Measurements from ENCODE around the gene PPME1. TPM values are rescaled to one million over a fixed set of nuclear protein-coding genes. Genes with fewer than 3 reads are reported as not detected.

Gene PPME1
- total and polyA plus RNA-seq, 2 experiments from 2014 or later: 43.6 to 62.1 TPM

GRCh38 chr11:74132833-74133232 is 38.3 kb upstream of the PPME1 start:
- H4K20me1 ChIP-seq (ENCODE audit: insufficient read depth): no peaks in the 10 kb centered on the region
- no peak for DNase-seq
- peaks cover 12% of the 10 kb centered on the region for H3K4me1 ChIP-seq (ENCODE audit: insufficient read depth)
- H2AFZ ChIP-seq: no peak overlapping the region
- H3K27me3 ChIP-seq (replicated peaks; ENCODE audit: insufficient read depth): no peaks in the 10 kb centered on the region
- no peak overlapping the region for H3K9ac ChIP-seq
- H3F3A ChIP-seq (ENCODE audit: insufficient read depth): peaks cover 3% of the 10 kb centered on the region
- no peak overlapping the region for H3K4me3 ChIP-seq
- H3K9me3 ChIP-seq (ENCODE audit: low read depth): no peaks in the 10 kb centered on the region
- H3K79me2 ChIP-seq (ENCODE audit: insufficient read depth): no peaks in the 10 kb centered on the region
- no peak for TF ChIP-seq EZH2 (IDR thresholded peaks at IDR 0.05; ENCODE audit: insufficient read depth, poor library complexity, severe bottlenecking)
- no peak for TF ChIP-seq EZH2phosphoT487 (IDR thresholded peaks at IDR 0.05; ENCODE audit: insufficient read depth, low read depth)
- in situ Hi-C loops (cut with MboI): no loop called here
- 84 to 91% methylated on average over 3 of the region's 3 CpGs for WGBS, 2 experiments (ENCODE audit: low coverage in 1 of 2, low lambda C conversion rate in 2 of 2, missing lambda C conversion rate in 2 of 2)
- no peaks in the 10 kb centered on the region for H3K9me2 ChIP-seq (ENCODE audit: insufficient read depth)
- H3K27ac ChIP-seq: no peak overlapping the region
- H3K36me3 ChIP-seq (ENCODE audit: low read depth): peaks cover 9% of the 10 kb centered on the region; the same call in 1 of the 2 replicates
- H3K4me2 ChIP-seq (ENCODE audit: unreplicated experiment): no peak overlapping the region

- Histone ChIP-seq H3K4me2 (ENCODE audit: unreplicated experiment) (no peak overlapping the region), H2AFZ (no peak overlapping the region), H3K9me2 (ENCODE audit: insufficient read depth) (no peaks in the 10 kb centered on the region), H3K79me2 (ENCODE audit: insufficient read depth) (no peaks in the 10 kb centered on the region), H3K36me3 (ENCODE audit: low read depth) (peaks cover 9% of the 10 kb centered on the region; the same call in 1 of the 2 replicates), H3F3A (ENCODE audit: insufficient read depth) (peaks cover 9% of the 10 kb centered on the region), H3K27me3 (replicated peaks; ENCODE audit: insufficient read depth) (no peaks in the 10 kb centered on the region), H3K9me3 (ENCODE audit: low read depth) (no peaks in the 10 kb centered on the region), H3K27ac (no peak overlapping the region), H4K20me1 (ENCODE audit: insufficient read depth) (no peaks in the 10 kb centered on the region), H3K4me1 (ENCODE audit: insufficient read depth) (peaks cover 18% of the 10 kb centered on the region), H3K9ac (no peak overlapping the region), H3K4me3 (no peak overlapping the region)
- no peak for DNase-seq
- TF ChIP-seq EZH2phosphoT487 (IDR thresholded peaks at IDR 0.05; ENCODE audit: insufficient read depth, low read depth) (no peak), EZH2 (IDR thresholded peaks at IDR 0.05; ENCODE audit: insufficient read depth, poor library complexity, severe bottlenecking) (no peak)
- WGBS, 2 experiments (ENCODE audit: low coverage in 1 of 2, low lambda C conversion rate in 2 of 2, missing lambda C conversion rate in 2 of 2): 97 to 99% methylated on average over 3 of the region's 3 CpGs
- in situ Hi-C loops (cut with MboI): no loop called here
Observed at GRCh38 chr11:74133436-74133835, 37.7 kb upstream of the PPME1 start.

- Histone ChIP-seq H3K9me3 (ENCODE audit: low read depth) (no peaks in the 10 kb centered on the region), H3K4me2 (ENCODE audit: unreplicated experiment) (no peak overlapping the region), H3K4me3 (no peak overlapping the region), H3K9ac (no peak overlapping the region), H3K27ac (no peak overlapping the region), H3F3A (ENCODE audit: insufficient read depth) (peaks cover 21% of the 10 kb centered on the region), H3K9me2 (ENCODE audit: insufficient read depth) (no peaks in the 10 kb centered on the region), H2AFZ (no peak overlapping the region), H3K36me3 (ENCODE audit: low read depth) (peaks cover 9% of the 10 kb centered on the region; the same call in 1 of the 2 replicates), H3K79me2 (ENCODE audit: insufficient read depth) (no peaks in the 10 kb centered on the region), H3K4me1 (ENCODE audit: insufficient read depth) (peaks cover 29% of the 10 kb centered on the region), H3K27me3 (replicated peaks; ENCODE audit: insufficient read depth) (no peaks in the 10 kb centered on the region), H4K20me1 (ENCODE audit: insufficient read depth) (no peaks in the 10 kb centered on the region)
- no peak for DNase-seq
- TF ChIP-seq EZH2phosphoT487 (IDR thresholded peaks at IDR 0.05; ENCODE audit: insufficient read depth, low read depth) (no peak), EZH2 (IDR thresholded peaks at IDR 0.05; ENCODE audit: insufficient read depth, poor library complexity, severe bottlenecking) (no peak)
- in situ Hi-C loops (cut with MboI): no loop called here
- WGBS, 2 experiments (ENCODE audit: low coverage in 1 of 2, low lambda C conversion rate in 2 of 2, missing lambda C conversion rate in 2 of 2): 96 to 100% methylated on average over 3 of the region's 3 CpGs
Observed at GRCh38 chr11:74134661-74135060, 36.4 kb upstream of the PPME1 start.

GRCh38 chr11:74135127-74135840 is 35.8 kb upstream of the PPME1 start:
- no peaks in the 10 kb centered on the region for H3K27me3 ChIP-seq (replicated peaks; ENCODE audit: insufficient read depth)
- H3K36me3 ChIP-seq (ENCODE audit: low read depth): peaks cover 9% of the 10 kb centered on the region; the same call in 1 of the 2 replicates
- no peak overlapping the region for H3K9ac ChIP-seq
- H4K20me1 ChIP-seq (ENCODE audit: insufficient read depth): no peaks in the 10 kb centered on the region
- peak overlapping the region; percentile 7 for H3K4me2 ChIP-seq (ENCODE audit: unreplicated experiment)
- H3K4me1 ChIP-seq (ENCODE audit: insufficient read depth): peaks cover 33% of the 10 kb centered on the region
- in situ Hi-C loops (cut with MboI): no loop called here
- H3F3A ChIP-seq (ENCODE audit: insufficient read depth): peaks cover 28% of the 10 kb centered on the region
- no peak for DNase-seq
- no peaks in the 10 kb centered on the region for H3K9me2 ChIP-seq (ENCODE audit: insufficient read depth)
- WGBS, 2 experiments (ENCODE audit: low coverage in 1 of 2, low lambda C conversion rate in 2 of 2, missing lambda C conversion rate in 2 of 2): 78 to 81% methylated on average over 3 of the region's 3 CpGs
- no peak for TF ChIP-seq EZH2 (IDR thresholded peaks at IDR 0.05; ENCODE audit: insufficient read depth, poor library complexity, severe bottlenecking)
- TF ChIP-seq EZH2phosphoT487 (IDR thresholded peaks at IDR 0.05; ENCODE audit: insufficient read depth, low read depth): no peak
- H3K27ac ChIP-seq: no peak overlapping the region
- no peak overlapping the region for H3K4me3 ChIP-seq
- H3K79me2 ChIP-seq (ENCODE audit: insufficient read depth): no peaks in the 10 kb centered on the region
- no peaks in the 10 kb centered on the region for H3K9me3 ChIP-seq (ENCODE audit: low read depth)
- no peak overlapping the region for H2AFZ ChIP-seq
